Pancreas (tissue), 10 donors: ENCODE measurements around the gene FOXP2. TPM values are rescaled to one million over a fixed set of nuclear protein-coding genes. Genes with fewer than 3 reads are reported as not detected.

Experiments
- ATAC-seq, 4 donors: fragments of 200-7000 bp; cut with Tn5 transposase; one replicate each; pipeline versions ENCODE4 v1.8.0 to v1.9.1; 2020; ENCODE audit warnings: mild to moderate bottlenecking in 4 of 4, moderate library complexity in 4 of 4
- DNase-seq, 6 donors: peaks; one replicate each; pipeline ENCODE4 v3.0.0-alpha.2; 2020
- FAIRE-seq: peaks from 2 replicates; lab custom pipeline; 2012; peaks lifted over from hg19 to GRCh38; lab: Jason Lieb, UNC
- H3K27ac ChIP-seq, 4 donors: fragments of 200-600 bp; sonication (generic); 1 replicate in 3 of 4; 2 replicates in 1 of 4; pipeline versions ENCODE4 v1.5.0 to v1.8.0; 2020
- H3K27me3 ChIP-seq, 4 donors: fragments of 200-600 bp; one replicate each; pipeline ENCODE4 v1.8.0; 2021
- H3K36me3 ChIP-seq, 3 donors: fragments of 200-600 bp; sonication (generic) in 1 of 3; one replicate each; pipeline versions ENCODE4 v1.5.0 to v1.8.0; 2020 to 2021
- H3K4me1 ChIP-seq, 3 donors: fragments of 200-600 bp; one replicate each; pipeline ENCODE4 v1.8.0; 2021
- H3K4me3 ChIP-seq, 4 donors: fragments of 200-600 bp; sonication (generic) in 2 of 4; one replicate each; pipeline versions ENCODE4 v1.5.0 to v1.8.0; 2020 to 2021
- H3K9me3 ChIP-seq, 4 donors: fragments of 200-600 bp; one replicate each; pipeline ENCODE4 v1.8.0; 2021
- WGBS, 2 donors: extraction: QIAGEN DNeasy Blood & Tissue Kit; methylation state at CpG; one replicate each; pipeline ENCODE4 v1.1.7; 2013; 5-methylcytosine and 5-hydroxymethylcytosine counted together
- intact Hi-C, 3 donors: fragments of 100-400 bp; cut with DNase I; formaldehyde crosslinking; loops; one replicate each; pipeline versions ENCODE4 v1.11.1 to v1.14.2; 2022
- microRNA-seq, 2 donors: library from miRNA; unstranded; fragments of <30 nt; microRNA quantifications; one replicate each; pipeline versions ENCODE4 to v1.1.0, GENCODE V29; 2019 to 2020
- polyA plus RNA-seq, 2 donors: library from polyadenylated mRNA; stranded (reverse); fragments of 200-250 nt; gene quantifications; one replicate each; pipeline ENCODE4 v1.2.3, GENCODE V29; 2013
- total RNA-seq, 6 donors: library from RNA; stranded (reverse); fragmentation: NEBNext Ultra II Directional in 4 of 6; extraction: Animal tissue kit (Norgen Biotek cat#: 25700) in 4 of 6; gene quantifications; one replicate each; pipeline versions ENCODE4 v1.2.1 to v1.2.4, GENCODE V29; 2021 to 2023
- TF ChIP-seq, protein P1 (sequence below), 4 donors: fragments of 200-600 bp; sonication (generic) in 3 of 4; IDR thresholded peaks; one replicate each; pipeline versions ENCODE4 v1.5.0 to v1.8.0; 2021; ENCODE audit warnings: antibody characterized with exemption in 4 of 4
- donor health status: healthy with polysubstance abuse.
- donor health status: DM: no; HTN: no; CAD: no; lungs with moderate emphysema.
- donor health status: DM: no; HTN: no; CAD: no.
- donor health status: control.
- donor health status: control.
- donor health status: Bipolar disorder and iron deficiency.
- donor health status: DM: yes; HTN: yes; CAD: no.
- donor health status: DM: no; HTN: no; CAD: no.
- donor health status: DM: no; HTN: no; CAD: no.
- donor health status: DM: yes; HTN: yes; CAD: no.

FOXP2 gene
- total and polyA plus RNA-seq, 8 donors, result 2.7 to 12.6 (median 10.2) TPM

DNA sequence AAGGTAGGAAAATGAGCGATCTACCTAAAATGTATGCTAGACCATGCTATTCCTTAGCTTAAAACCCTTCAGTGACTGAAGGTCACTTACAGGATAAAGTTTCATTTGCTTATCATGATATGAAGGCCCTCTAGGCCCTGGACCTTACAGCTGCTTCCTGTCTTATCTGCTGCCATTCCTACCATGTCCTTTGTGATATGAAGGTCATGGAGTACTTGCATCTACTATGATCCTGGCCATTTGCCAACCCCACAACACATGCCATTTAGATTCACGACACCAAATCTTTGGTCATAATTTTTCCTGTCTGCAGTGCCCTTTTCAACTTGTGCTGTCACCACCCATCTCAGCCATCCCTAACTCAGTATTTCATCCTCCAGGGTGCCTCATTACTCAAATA is 325.5 kb downstream of the FOXP2 start:
- no peaks in the 10 kb centered on the region for H3K27me3 ChIP-seq
- no peak overlapping the region for H3K4me3 ChIP-seq
- no peak for FAIRE-seq
- WGBS, 2 donors, result 72 to 82% methylated on average over 2 of the region's 2 CpGs
- H3K4me1 ChIP-seq, result no peaks in the 10 kb centered on the region
- ATAC-seq, result no peak
- intact Hi-C loops, result no loop called here
- DNase-seq, result no peak
- no peaks in the 10 kb centered on the region for H3K9me3 ChIP-seq
- TF ChIP-seq, protein P1, sequence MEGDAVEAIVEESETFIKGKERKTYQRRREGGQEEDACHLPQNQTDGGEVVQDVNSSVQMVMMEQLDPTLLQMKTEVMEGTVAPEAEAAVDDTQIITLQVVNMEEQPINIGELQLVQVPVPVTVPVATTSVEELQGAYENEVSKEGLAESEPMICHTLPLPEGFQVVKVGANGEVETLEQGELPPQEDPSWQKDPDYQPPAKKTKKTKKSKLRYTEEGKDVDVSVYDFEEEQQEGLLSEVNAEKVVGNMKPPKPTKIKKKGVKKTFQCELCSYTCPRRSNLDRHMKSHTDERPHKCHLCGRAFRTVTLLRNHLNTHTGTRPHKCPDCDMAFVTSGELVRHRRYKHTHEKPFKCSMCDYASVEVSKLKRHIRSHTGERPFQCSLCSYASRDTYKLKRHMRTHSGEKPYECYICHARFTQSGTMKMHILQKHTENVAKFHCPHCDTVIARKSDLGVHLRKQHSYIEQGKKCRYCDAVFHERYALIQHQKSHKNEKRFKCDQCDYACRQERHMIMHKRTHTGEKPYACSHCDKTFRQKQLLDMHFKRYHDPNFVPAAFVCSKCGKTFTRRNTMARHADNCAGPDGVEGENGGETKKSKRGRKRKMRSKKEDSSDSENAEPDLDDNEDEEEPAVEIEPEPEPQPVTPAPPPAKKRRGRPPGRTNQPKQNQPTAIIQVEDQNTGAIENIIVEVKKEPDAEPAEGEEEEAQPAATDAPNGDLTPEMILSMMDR (IDR thresholded peaks at IDR 0.05), result no peak
- no peaks in the 10 kb centered on the region for H3K36me3 ChIP-seq
- no peak overlapping the region for H3K27ac ChIP-seq

DNA sequence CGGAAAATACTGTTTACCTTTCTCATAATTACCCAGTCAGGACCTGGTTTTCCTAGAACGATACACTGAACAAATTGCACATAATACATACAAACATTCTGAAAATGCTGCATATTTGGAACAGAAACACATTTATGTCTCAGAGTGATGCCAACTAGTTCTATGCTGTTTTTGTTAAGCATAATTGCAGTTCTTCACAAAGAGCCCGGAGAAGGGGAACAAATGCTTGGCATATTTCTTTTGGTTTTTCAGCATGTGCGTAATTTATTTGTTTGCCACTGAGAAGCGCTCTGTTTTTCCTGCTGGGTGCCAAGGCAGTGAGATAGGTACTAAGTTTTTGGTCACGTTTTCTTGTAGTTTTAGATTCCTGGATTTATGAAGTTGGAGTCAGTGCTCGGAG is 326.3 kb downstream of the FOXP2 start:
- ATAC-seq (no peak), DNase-seq (no peak), FAIRE-seq (no peak)
- intact Hi-C loops, result no loop called here
- TF ChIP-seq, protein P1 (IDR thresholded peaks at IDR 0.05), result no peak
- H3K27ac ChIP-seq, result no peak overlapping the region
- H3K36me3 ChIP-seq, result no peaks in the 10 kb centered on the region
- H3K27me3 ChIP-seq, result no peaks in the 10 kb centered on the region
- H3K4me1 ChIP-seq, result no peaks in the 10 kb centered on the region
- H3K9me3 ChIP-seq, result no peaks in the 10 kb centered on the region
- 77 to 78% methylated on average over 7 of the region's 7 CpGs for WGBS, 2 donors
- no peak overlapping the region for H3K4me3 ChIP-seq

GRCh38 chr7:114741911-114742310 is 327.3 kb downstream of the FOXP2 start:
- TF ChIP-seq, protein P1 (IDR thresholded peaks at IDR 0.05), result no peak
- Histone ChIP-seq H3K4me3 (no peak overlapping the region), H3K27ac (no peak overlapping the region), H3K27me3 (no peaks in the 10 kb centered on the region), H3K4me1 (no peaks in the 10 kb centered on the region), H3K9me3 (no peaks in the 10 kb centered on the region), H3K36me3 (no peaks in the 10 kb centered on the region)
- WGBS, 2 donors, result 89 to 90% methylated on average over 1 of the region's 1 CpG
- intact Hi-C loops, result no loop called here
- no peak for ATAC-seq
- FAIRE-seq, result no peak
- DNase-seq, result no peak

Small RNA genes lying within 50 kb of the gene (microRNA-seq; reads per million reads assigned to microRNA genes)
- 0 reads per million in 2 donors for gene MIR3666
